ENCODE data around the gene TCF15. TPM values are rescaled to one million over a fixed set of nuclear protein-coding genes. Genes with fewer than 3 reads are reported as not detected.

Gene TCF15
- total and polyA plus RNA-seq, 2 of the 13 experiments (the other 11 are each of a cell fraction or from before 2014, with no cell fraction given) = not detected

DNA sequence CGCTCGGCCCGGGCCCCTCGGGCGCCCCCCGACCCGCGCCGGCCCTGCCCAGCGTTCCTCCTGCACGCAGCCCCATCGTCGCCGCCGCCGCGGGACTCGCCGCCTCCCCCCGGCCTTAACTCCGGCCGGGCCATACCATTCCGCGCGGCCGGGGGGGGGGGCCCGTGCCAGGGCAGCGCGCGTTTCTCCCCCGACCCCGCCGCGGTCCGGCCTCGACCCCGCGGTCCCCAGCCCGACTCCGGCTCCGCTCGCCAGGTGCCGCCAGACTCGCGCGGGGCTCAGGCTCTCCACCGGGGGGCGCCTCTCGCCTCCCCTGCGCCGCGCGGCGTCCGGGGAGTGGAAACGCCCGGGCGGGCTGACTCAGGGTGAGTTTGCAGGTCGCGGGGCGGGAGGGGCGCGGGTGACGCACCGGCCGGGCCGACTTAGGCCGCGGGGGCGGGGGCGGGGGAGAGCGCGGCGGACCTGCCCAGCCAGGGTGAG lies 43.0 kb upstream of the TCF15 start, which contains the start of gene SRXN1 (continued):
- TF ChIP-seq JUND (CRISPR knock-in tag; IDR thresholded peaks at IDR 0.05) (peak; percentile 68; the same call in 1 of the 2 replicates), RAD21 (CRISPR knock-in tag; IDR thresholded peaks at IDR 0.05) (peak; percentile 97), SSRP1 (CRISPR knock-in tag; IDR thresholded peaks at IDR 0.05) (no peak), ZNF572 (CRISPR knock-in tag; IDR thresholded peaks at IDR 0.05) (no peak), SNAI1 (CRISPR knock-in tag; IDR thresholded peaks at IDR 0.05; ENCODE audit: borderline replicate concordance) (no peak; the same call in 1 of the 2 replicates), ZNF597 (CRISPR knock-in tag; IDR thresholded peaks at IDR 0.05) (no peak), ZNF350 (CRISPR knock-in tag; IDR thresholded peaks at IDR 0.05; ENCODE audit: borderline replicate concordance, low read depth) (no peak), TGIF2 (CRISPR knock-in tag; IDR thresholded peaks at IDR 0.05) (peak; percentile 68), HIVEP1 (CRISPR knock-in tag; IDR thresholded peaks at IDR 0.05) (no peak), ZNF879 (CRISPR knock-in tag; IDR thresholded peaks at IDR 0.05) (no peak), ARID4A (CRISPR knock-in tag; IDR thresholded peaks at IDR 0.05; ENCODE audit: borderline replicate concordance) (peak; percentile 59; the same call in 1 of the 2 replicates), ZNF616 (CRISPR knock-in tag; IDR thresholded peaks at IDR 0.05; ENCODE audit: low read depth) (no peak; the same call in none of the 2 replicates), CREB3 (CRISPR knock-in tag; IDR thresholded peaks at IDR 0.05) (peak; percentile 56; the same call in 1 of the 2 replicates), GPN1 (CRISPR knock-in tag; IDR thresholded peaks at IDR 0.05; ENCODE audit: borderline replicate concordance) (0 out of 2 replicates have a peak, but pooled peaks have one; percentile 24), ZNF317 (CRISPR knock-in tag; IDR thresholded peaks at IDR 0.05) (no peak), ZNF343 (CRISPR knock-in tag; IDR thresholded peaks at IDR 0.05) (peak; percentile 43; the same call in 1 of the 2 replicates)
- TF ChIP-seq, protein P1, sequence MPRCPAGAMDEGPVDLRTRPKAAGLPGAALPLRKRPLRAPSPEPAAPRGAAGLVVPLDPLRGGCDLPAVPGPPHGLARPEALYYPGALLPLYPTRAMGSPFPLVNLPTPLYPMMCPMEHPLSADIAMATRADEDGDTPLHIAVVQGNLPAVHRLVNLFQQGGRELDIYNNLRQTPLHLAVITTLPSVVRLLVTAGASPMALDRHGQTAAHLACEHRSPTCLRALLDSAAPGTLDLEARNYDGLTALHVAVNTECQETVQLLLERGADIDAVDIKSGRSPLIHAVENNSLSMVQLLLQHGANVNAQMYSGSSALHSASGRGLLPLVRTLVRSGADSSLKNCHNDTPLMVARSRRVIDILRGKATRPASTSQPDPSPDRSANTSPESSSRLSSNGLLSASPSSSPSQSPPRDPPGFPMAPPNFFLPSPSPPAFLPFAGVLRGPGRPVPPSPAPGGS (CRISPR knock-in tag; IDR thresholded peaks at IDR 0.05) = peak; percentile 94; the same call in 1 of the 2 replicates
- TF ChIP-seq, protein P2, sequence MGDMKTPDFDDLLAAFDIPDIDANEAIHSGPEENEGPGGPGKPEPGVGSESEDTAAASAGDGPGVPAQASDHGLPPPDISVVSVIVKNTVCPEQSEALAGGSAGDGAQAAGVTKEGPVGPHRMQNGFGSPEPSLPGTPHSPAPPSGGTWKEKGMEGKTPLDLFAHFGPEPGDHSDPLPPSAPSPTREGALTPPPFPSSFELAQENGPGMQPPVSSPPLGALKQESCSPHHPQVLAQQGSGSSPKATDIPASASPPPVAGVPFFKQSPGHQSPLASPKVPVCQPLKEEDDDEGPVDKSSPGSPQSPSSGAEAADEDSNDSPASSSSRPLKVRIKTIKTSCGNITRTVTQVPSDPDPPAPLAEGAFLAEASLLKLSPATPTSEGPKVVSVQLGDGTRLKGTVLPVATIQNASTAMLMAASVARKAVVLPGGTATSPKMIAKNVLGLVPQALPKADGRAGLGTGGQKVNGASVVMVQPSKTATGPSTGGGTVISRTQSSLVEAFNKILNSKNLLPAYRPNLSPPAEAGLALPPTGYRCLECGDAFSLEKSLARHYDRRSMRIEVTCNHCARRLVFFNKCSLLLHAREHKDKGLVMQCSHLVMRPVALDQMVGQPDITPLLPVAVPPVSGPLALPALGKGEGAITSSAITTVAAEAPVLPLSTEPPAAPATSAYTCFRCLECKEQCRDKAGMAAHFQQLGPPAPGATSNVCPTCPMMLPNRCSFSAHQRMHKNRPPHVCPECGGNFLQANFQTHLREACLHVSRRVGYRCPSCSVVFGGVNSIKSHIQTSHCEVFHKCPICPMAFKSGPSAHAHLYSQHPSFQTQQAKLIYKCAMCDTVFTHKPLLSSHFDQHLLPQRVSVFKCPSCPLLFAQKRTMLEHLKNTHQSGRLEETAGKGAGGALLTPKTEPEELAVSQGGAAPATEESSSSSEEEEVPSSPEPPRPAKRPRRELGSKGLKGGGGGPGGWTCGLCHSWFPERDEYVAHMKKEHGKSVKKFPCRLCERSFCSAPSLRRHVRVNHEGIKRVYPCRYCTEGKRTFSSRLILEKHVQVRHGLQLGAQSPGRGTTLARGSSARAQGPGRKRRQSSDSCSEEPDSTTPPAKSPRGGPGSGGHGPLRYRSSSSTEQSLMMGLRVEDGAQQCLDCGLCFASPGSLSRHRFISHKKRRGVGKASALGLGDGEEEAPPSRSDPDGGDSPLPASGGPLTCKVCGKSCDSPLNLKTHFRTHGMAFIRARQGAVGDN (CRISPR knock-in tag; IDR thresholded peaks at IDR 0.05) = peak; percentile 79

Data from HepG2 (cell line).